Measurements from ENCODE around the gene ANKHD1. TPM values are rescaled to one million over a fixed set of nuclear protein-coding genes. Genes with fewer than 3 reads are reported as not detected.

ANKHD1 gene
- total and polyA plus RNA-seq, 2 donors (not counting 1 experiment from before 2014, with no cell fraction given) = 45.4 to 74.5 TPM

- Histone ChIP-seq H3K9me3 (ENCODE audit: control insufficient read depth, insufficient read depth, low read depth, low read length) (no peaks in the 10 kb centered on the region), H4K20me1 (ENCODE audit: control insufficient read depth, extremely low read depth, insufficient read depth, low read length) (no peaks in the 10 kb centered on the region), H3K4me1 (ENCODE audit: control insufficient read depth, extremely low read depth, insufficient read depth, low read length) (peaks cover 2% of the 10 kb centered on the region), H3K27me3 (ENCODE audit: control insufficient read depth, insufficient read depth, low read length) (no peaks in the 10 kb centered on the region), H3K9ac (ENCODE audit: insufficient read depth, low read length) (no peak overlapping the region), H3K79me2 (ENCODE audit: control insufficient read depth, insufficient read depth, low read length) (peaks cover 28% of the 10 kb centered on the region), H3K27ac (ENCODE audit: insufficient read depth, low read length) (no peak overlapping the region), H3K4me3 (replicated peaks in 1 of 4; ENCODE audit: control extremely low read depth in 1 of 4, insufficient read depth in 1 of 4, low read depth in 3 of 4, low read length in 4 of 4) (no peak overlapping the region), H2AFZ (ENCODE audit: low read length) (no peak overlapping the region), H3K4me2 (ENCODE audit: extremely low read depth, insufficient read depth, low read length) (no peak overlapping the region), H3K36me3 (ENCODE audit: control insufficient read depth, insufficient read depth, low read length) (no peaks in the 10 kb centered on the region)
- no peak for TF ChIP-seq CTCF (conservative IDR thresholded peaks at IDR 0.05 in 1 of 2, IDR thresholded peaks at IDR 0.05 in 1 of 2; ENCODE audit: low read depth in 1 of 2, low read length in 2 of 2)
- no peak for TF ChIP-seq EZH2 (IDR thresholded peaks at IDR 0.05; ENCODE audit: low read length, missing control alignments)
- no peak for DNase-seq (ENCODE audit: low read depth in 2 of 2)
Measured at GRCh38 chr5:140558542-140558941, 156.9 kb downstream of the ANKHD1 start.

- Histone ChIP-seq H3K4me2 (ENCODE audit: extremely low read depth, insufficient read depth, low read length) (no peak overlapping the region), H2AFZ (ENCODE audit: low read length) (no peak overlapping the region), H3K4me3 (replicated peaks in 1 of 4; ENCODE audit: control extremely low read depth in 1 of 4, insufficient read depth in 1 of 4, low read depth in 3 of 4, low read length in 4 of 4) (no peak overlapping the region), H3K9ac (ENCODE audit: insufficient read depth, low read length) (no peak overlapping the region), H4K20me1 (ENCODE audit: control insufficient read depth, extremely low read depth, insufficient read depth, low read length) (no peaks in the 10 kb centered on the region), H3K27ac (ENCODE audit: insufficient read depth, low read length) (no peak overlapping the region), H3K4me1 (ENCODE audit: control insufficient read depth, extremely low read depth, insufficient read depth, low read length) (peaks cover 3% of the 10 kb centered on the region), H3K27me3 (ENCODE audit: control insufficient read depth, insufficient read depth, low read length) (no peaks in the 10 kb centered on the region), H3K36me3 (ENCODE audit: control insufficient read depth, insufficient read depth, low read length) (no peaks in the 10 kb centered on the region), H3K79me2 (ENCODE audit: control insufficient read depth, insufficient read depth, low read length) (peaks cover 21% of the 10 kb centered on the region), H3K9me3 (ENCODE audit: control insufficient read depth, insufficient read depth, low read depth, low read length) (no peaks in the 10 kb centered on the region)
- TF ChIP-seq CTCF (conservative IDR thresholded peaks at IDR 0.05 in 1 of 2, IDR thresholded peaks at IDR 0.05 in 1 of 2; ENCODE audit: low read depth in 1 of 2, low read length in 2 of 2) (no peak), EZH2 (IDR thresholded peaks at IDR 0.05; ENCODE audit: low read length, missing control alignments) (no peak)
- no peak for DNase-seq (ENCODE audit: low read depth in 2 of 2)
Measured at GRCh38 chr5:140560227-140560626, 158.6 kb downstream of the ANKHD1 start.

GRCh38 chr5:140561753-140562523 lies 160.3 kb downstream of the ANKHD1 start:
- Histone ChIP-seq H2AFZ (ENCODE audit: low read length) (no peak overlapping the region), H3K4me3 (replicated peaks in 1 of 4; ENCODE audit: control extremely low read depth in 1 of 4, insufficient read depth in 1 of 4, low read depth in 3 of 4, low read length in 4 of 4) (no peak overlapping the region), H4K20me1 (ENCODE audit: control insufficient read depth, extremely low read depth, insufficient read depth, low read length) (no peaks in the 10 kb centered on the region), H3K27me3 (ENCODE audit: control insufficient read depth, insufficient read depth, low read length) (no peaks in the 10 kb centered on the region), H3K27ac (ENCODE audit: insufficient read depth, low read length) (no peak overlapping the region), H3K9ac (ENCODE audit: insufficient read depth, low read length) (no peak overlapping the region), H3K4me1 (ENCODE audit: control insufficient read depth, extremely low read depth, insufficient read depth, low read length) (peaks cover 9% of the 10 kb centered on the region), H3K4me2 (ENCODE audit: extremely low read depth, insufficient read depth, low read length) (no peak overlapping the region), H3K79me2 (ENCODE audit: control insufficient read depth, insufficient read depth, low read length) (peaks cover 23% of the 10 kb centered on the region), H3K9me3 (ENCODE audit: control insufficient read depth, insufficient read depth, low read depth, low read length) (no peaks in the 10 kb centered on the region), H3K36me3 (ENCODE audit: control insufficient read depth, insufficient read depth, low read length) (peaks cover 6% of the 10 kb centered on the region)
- TF ChIP-seq EZH2 (IDR thresholded peaks at IDR 0.05; ENCODE audit: low read length, missing control alignments) (no peak), CTCF (conservative IDR thresholded peaks at IDR 0.05 in 1 of 2, IDR thresholded peaks at IDR 0.05 in 1 of 2; ENCODE audit: low read depth in 1 of 2, low read length in 2 of 2) (no peak)
- no peak for DNase-seq (ENCODE audit: low read depth in 2 of 2)

Measured in fibroblast of lung (primary cell).